Measurements from ENCODE around the gene VMAC.
"Not testable (repeated sequence)": the region's sequence is repeated elsewhere in the genome, so short reads cannot be mapped to it uniquely, and the experiment has no call there.

Gene VMAC

GRCh38 chr19:5880196-5880595 lies 24.5 kb upstream of the VMAC start:
- no peak for TF ChIP-seq CTCF (IDR thresholded peaks at IDR 0.05; ENCODE audit: low read depth, low read length)
- no peak overlapping the region for H3K4me3 ChIP-seq (ENCODE audit: low read depth, low read length)

- no peak overlapping the region for H3K4me3 ChIP-seq (ENCODE audit: low read depth, low read length)
- TF ChIP-seq CTCF (IDR thresholded peaks at IDR 0.05; ENCODE audit: low read depth, low read length), result no peak
These were observed 24.0 kb upstream of the VMAC start for GRCh38 chr19:5880604-5881078.

GRCh38 chr19:5881543-5882299 lies 23.0 kb upstream of the VMAC start:
- H3K4me3 ChIP-seq (ENCODE audit: low read depth, low read length), result no peak overlapping the region
- TF ChIP-seq CTCF (IDR thresholded peaks at IDR 0.05; ENCODE audit: low read depth, low read length), result no peak

GRCh38 chr19:5882421-5882968 lies 22.2 kb upstream of the VMAC start:
- TF ChIP-seq CTCF (IDR thresholded peaks at IDR 0.05; ENCODE audit: low read depth, low read length), result no peak
- H3K4me3 ChIP-seq (ENCODE audit: low read depth, low read length), result no peak overlapping the region

DNA sequence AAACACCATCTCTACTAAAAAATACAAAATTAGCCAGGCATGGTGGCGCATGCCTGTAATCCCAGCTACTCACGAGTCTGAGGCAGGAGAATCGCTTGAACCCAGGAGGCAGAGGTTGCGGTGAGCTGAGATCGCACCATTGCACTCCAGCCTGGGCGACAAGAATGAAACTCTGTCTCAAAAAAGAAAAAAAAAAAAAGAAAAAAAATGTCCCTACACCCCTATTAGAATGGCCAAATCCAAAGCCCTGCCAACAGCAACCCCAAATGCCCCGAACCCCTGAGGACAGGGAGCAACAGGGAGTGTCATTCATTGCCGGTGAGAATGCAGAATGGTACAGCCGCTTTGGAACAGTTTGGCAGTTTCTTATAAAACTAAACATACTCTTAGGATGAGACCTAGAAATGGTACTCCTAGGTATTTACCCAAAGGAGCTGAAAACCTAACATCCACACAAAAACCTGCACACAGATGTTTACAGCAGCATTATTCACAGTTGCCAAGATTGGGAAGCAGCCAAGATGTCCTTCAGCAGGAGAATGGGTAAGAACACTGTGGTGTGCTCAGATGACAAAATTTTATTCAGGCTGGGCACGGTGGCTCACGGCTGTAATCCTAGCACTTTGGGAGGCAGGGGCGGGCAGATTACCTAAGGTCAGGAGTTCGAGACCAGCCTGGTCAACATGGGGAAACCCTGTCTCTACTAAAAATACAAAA lies 21.4 kb upstream of the VMAC start:
- not testable (repeated sequence) for H3K4me3 ChIP-seq (ENCODE audit: low read depth, low read length)

DNA sequence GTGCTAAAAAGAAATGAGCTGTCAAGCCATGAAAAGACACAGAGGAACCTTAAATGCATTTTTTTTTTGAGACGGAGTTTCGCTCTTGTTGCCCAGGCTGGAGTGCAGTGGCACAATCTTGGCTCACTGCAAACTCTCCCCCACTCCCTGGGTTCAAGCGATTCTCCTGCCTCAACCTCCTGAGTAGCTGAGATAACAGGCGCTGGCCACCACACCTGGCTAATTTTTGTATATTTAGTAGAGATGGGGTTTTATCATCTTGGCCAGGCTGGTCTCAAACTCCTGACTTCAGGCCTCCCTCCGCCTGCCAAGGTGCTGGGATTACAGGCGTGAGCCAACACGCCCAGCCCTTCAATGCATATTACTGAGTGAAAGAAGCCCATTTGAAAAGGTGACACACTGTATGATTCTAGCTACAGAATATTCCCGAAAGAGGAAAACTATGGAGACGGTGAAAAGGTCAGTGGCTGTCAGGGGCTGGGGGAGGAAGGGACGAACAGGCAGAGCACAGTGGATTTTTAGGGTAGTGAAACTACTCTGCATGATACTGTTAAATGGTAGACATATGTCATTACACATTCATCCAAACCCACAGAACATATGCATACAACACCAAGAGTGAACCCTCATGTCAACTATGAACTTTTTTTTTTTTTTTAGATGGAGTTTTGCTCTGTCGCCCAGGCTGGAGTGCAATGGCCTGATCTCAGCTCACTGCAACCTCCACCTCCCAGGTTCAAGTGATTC lies 20.4 kb upstream of the VMAC start:
- H3K4me3 ChIP-seq (ENCODE audit: low read depth, low read length), result not testable (repeated sequence)

DNA sequence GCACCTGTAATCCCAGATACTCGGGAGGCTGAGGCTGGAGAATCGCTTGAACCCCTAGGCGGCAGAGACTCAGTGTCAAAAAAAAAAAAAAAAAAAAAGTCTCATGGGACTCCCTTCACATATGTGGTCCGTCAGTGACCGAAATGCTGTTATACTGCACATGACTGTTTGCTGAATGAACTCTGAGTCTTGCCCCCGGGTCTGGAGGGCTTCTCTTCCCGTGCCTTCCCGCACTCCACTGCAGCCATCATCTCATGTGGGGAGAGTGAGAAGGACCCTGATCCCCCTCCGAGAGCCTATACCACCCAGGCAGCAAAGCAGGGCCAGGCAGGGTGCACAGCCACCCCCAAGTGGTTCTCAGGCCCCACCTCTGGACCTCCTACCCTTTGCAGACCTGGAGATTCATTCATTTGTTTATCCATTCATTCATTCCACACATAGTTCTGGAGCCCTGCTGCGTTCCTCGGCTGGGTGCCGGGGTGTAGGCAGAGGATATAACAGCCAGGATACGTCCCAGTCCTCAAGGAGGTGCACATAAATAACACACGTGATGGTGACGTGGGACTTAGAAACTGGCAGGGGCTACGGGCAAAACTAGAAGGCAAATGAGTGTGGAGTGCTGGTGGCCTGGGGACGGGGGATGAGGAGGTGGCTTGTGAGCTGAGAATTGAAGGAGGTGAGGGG lies 15.2 kb upstream of the VMAC start:
- peak overlapping the region; percentile 18; the same call in 1 of the 2 replicates for H3K4me3 ChIP-seq (ENCODE audit: low read depth, low read length)
- TF ChIP-seq CTCF (IDR thresholded peaks at IDR 0.05; ENCODE audit: low read depth, low read length), result no peak

All from WI38 (cell line).